NCI-H345 (cell line): ENCODE measurements around the gene PBX1.
A peak's percentile ranks its signal among the peaks of the same experiment; 100 is the strongest.

Source experiments
- DNase-seq: peaks from one replicate; lab custom pipeline; 2025; lab: John Stamatoyannopoulos, UW

Gene PBX1

DNA sequence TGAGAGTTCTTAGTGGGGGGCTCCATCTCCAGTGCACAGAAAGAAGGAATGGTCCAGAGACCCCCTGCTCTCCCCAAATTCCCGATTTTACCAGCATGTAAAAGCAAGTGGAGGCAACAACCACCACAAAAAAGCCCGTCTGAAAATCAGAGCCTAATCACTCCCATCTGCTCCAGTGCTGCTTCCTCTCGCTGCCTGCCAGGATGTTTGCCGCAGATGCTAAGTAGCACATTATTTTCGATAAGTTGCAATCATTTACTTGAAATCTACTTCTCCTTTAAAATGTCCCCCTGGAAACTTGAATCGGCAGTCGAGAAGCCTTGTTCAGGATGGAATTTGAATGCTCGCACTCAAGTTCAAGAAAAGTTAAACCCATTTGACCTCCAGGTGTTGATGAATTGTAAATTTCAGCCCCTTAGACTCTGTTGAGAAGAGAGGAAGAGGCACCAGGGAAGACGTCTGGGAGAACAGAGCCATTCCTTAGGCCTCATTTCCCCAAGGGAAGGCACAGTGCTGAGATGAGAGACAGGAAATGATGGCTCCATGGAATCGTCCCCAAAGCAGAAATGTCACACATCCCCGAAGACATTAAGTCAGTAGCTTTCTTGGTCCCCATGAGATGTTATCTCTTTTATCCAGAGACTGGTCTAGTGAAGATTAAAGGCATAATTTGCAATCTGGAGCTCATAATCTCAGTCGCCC lies 221.3 kb downstream of the PBX1 start:
- no peak for DNase-seq

DNA sequence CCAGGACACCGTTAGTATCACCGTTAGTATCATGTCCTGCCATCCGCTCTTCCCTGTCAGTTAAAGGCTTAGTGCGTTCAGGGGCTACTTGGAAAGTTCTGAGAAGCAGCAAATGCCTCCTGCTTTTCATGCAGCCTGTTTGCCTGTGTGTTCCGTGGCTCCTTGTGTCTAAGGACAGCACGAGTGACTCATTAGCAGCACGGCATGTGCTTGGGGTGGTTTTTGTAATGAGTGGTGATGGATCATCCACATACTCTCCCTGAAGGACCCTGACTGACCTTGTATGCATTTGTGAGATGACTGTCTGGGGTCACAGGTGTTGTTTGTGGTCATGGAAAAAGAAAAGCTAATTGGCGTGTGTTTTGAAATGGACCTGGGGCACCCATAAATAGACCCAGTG lies 221.9 kb downstream of the PBX1 start:
- DNase-seq, result no peak

- no peak for DNase-seq
Observed at GRCh38 chr1:164781972-164782371, 223.0 kb downstream of the PBX1 start.

DNA sequence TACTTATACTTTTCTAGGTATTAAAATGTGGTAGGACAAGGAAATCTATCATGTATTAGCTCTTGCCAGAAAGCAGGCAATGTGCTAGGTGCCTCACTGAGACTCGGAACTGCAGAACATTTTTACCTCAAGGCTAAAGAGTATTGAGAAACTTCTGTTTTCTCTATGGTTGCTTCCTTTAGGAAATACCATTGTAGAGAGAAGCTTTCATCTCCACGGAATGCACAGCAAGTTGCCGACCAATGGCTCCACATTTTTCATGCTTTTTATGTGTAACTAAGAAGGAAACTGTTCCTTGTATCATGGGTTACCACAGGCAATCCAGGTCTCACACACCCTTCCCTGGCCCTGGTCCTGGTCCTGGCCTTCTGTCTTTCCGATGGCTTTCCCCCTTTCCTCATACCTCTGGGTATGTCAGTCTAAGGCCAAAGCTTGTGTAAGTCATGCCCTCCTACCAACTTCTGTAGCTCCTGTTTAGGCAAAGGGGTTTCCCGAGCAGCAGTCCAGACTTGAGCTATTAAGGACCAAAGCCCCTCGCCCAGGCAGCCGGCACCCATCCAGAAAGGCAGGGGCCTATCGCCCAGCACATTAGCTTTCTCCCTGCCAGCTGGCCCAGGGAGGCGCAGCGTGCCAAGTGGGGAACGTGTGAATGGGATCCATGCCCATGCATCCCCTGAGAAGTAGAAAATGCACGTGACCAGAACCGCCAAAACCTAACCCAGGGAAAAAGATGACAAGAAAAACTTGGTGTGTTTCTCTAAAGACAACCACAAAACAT lies 225.0 kb downstream of the PBX1 start:
- DNase-seq, result no peak

GRCh38 chr1:164784960-164785359 lies 226.0 kb downstream of the PBX1 start:
- no peak for DNase-seq

DNA sequence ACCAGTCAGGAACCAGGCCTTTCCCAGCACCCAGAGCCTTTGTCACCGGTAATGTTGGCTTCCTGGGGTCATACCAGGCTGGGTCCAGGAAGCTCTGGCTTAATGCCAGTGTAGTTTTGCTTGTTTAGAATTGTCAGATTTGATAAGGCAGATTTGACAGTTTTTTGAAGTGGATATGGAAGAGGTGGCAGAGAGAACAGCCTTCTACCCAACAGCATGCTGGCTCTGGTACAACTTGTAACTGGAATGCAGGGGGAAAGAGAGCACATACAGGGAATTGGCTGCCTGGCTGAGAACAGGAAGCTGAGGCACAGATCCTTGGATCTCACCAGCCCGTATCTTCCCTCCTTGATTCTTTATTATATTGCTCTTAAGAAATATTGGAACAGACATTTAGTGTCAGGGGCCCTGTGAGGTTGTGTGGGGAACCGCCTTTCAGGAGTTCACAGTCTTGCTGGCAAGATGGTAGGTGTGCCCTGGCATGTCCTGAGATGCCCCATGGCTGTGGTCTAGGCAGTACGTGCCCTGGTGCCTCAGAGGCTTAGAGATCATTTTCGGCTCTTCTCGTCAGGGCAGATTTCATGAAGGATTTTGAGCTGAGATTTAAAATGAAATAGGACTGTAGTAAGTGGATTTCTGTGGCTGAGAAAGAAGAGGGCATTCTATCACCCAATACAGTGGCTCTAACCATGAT lies 227.0 kb downstream of the PBX1 start:
- peak; percentile 5 for DNase-seq

DNA sequence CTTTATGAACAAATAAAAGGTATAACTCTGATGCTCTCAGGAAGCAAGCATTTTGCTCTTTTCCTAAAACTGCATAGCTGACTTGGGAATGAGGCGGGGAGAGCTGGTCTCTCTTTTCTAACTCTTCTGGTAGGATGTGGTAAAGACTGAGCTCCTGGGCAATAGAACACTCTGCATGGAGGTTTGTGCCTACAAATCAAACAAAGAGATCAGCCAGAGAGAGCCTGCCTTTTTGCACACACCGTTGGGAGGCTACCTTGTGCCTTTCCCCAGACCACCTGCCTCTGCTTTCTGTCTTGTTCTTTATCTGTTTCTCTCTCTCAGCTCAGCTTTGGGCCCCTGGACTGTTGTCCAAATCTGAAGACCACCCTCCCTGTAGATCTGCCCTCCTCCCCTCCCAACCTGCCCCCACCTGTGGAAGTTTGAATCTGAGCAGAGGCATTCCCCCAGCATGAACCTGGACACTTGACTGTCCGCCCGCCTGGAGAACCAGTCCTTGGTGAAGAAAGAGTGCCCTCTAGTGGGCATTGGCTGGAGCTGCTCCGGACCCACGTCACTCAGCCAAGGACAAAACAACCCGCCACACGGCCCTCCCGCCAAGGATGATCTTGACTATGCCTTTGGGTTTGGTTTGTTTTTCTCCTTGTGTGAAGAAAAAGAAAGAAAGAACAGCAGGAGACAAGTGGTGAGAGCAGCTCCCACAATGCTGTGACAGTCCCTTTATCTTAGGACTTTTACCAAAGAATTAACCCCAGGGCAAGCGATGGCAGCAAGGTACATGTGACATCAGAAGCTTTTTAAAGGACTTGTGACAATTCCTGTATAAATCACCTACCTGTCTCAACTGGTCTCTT lies 228.2 kb downstream of the PBX1 start:
- peak; percentile 91 for DNase-seq

GRCh38 chr1:164787834-164788231 lies 228.8 kb downstream of the PBX1 start:
- peak; percentile 71 for DNase-seq

DNA sequence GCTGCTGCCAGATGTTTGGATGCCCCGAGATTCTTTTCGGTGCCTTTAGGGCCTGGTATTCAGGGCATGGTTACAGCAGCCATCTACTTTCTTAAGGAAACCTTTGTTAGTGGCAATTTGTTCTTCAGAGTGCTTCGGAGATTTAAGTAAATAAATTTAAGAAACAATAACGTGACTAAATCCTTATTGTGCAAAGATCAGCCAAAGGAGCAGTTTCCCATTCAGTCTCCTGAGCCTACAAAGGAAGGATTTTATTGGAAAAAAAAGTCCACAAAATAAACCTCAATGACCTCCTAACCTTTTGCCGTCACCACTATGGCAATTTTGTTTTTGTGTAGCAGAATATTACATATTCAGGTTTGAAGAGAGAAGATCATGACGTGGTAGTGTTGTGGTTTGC lies 231.1 kb downstream of the PBX1 start:
- no peak for DNase-seq

- DNase-seq, result no peak
Observed at GRCh38 chr1:164792410-164793004, 233.5 kb downstream of the PBX1 start.

GRCh38 chr1:164794356-164794755 lies 235.4 kb downstream of the PBX1 start:
- DNase-seq, result no peak

DNA sequence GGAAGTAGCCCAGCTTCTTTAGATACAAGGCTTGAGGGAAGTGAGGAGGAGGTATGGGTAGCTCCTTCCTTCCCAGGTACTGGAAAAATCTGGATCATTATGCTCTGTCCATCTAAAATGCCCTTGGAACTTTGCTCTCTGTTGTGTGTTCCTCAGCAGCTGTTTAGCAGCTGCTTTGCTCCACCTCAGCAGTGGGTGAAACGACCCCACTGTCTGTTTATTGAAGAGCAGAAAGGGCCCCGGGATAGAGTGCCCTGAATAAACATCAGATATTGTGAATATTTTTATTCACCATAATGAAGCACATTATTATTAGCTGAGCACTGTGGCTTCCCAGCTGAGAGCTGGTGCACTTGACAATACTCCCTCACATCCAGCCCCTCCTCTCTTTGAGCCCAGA lies 237.9 kb downstream of the PBX1 start:
- DNase-seq, result peak; percentile 46

- no peak for DNase-seq
Observed at GRCh38 chr1:164801246-164801731, 242.3 kb downstream of the PBX1 start.

- no peak for DNase-seq
Observed at GRCh38 chr1:164801791-164802502, 243.0 kb downstream of the PBX1 start.

DNA sequence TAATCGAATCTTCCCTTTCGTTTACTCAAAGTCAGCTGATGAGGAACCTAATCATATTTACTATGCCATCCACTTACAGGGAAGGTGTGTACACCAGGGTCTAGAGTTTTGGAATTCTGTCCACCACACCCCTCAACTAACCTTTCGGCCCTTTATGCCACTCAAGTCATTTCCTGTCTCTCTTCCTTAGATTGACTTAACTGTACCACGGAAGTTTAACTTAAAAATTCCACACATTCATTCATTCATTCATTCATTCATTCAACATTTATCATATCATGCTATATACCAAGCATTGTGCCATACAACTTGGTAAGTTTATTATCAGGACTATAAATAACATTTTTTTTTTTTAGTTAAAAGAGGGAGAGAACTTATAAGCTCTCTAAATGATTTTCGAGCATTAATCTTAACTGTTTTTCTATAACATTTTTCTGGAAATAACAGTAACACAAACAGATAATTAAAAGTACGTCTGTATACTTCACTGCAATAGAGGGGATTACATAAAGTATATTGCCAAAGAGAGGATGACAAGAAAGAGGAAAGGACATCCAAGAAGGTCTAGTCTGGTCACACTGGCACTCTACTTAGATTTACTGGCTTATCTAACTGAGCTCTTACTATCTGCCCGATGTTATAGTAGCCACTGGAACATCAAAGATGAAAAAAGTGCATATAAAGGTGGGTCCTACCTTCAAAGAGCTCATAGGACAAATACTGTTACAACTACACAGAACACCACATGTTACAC lies 243.7 kb downstream of the PBX1 start:
- no peak for DNase-seq

DNA sequence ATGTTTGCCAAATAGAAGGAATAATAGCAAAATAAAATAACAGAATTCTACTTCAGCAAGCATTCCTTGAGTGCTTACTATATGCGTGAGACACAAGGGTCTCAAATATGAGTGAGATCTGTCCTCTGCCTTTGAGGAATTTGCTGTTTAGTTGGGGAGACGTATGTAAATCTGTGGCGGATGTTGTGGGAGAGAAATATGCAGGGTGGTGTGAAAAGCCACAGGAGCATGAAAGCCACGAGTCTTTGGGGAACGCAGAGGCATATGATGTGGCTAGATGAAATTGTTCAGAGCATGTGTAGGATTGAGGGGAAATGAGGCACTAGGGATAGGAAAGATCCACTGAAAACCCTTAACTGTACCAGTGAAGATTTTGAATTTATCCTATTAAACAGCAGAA lies 244.4 kb downstream of the PBX1 start:
- no peak for DNase-seq

- DNase-seq, result no peak
Observed at GRCh38 chr1:164804366-164804765, 245.4 kb downstream of the PBX1 start.

DNA sequence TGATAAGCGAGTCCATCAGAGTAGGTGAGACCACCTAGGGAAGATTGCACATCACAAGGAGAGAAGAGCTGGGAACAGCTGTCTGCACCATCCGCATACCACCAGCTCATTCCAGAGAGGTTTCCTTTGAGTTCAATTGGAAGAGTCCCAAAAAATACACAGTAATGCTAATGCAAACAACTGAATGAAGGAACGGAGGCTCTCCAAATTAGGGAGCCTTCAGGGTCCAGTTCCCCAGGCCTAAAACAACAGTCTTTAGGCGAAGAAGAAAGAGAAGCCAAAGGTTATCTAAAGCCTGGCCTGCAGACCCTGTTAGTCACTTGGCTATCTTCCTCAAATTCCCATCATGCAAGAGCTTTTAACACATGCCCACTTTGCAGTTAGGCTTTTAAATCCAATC lies 246.4 kb downstream of the PBX1 start:
- no peak for DNase-seq

- DNase-seq, result no peak
Observed at GRCh38 chr1:164806531-164806930, 247.5 kb downstream of the PBX1 start.

GRCh38 chr1:164813776-164814175 lies 254.8 kb downstream of the PBX1 start:
- no peak for DNase-seq
